ENCODE measurements around the gene FRMPD2. TPM values are rescaled to one million over a fixed set of nuclear protein-coding genes. Genes with fewer than 3 reads are reported as not detected.

The FRMPD2 gene
- polyA plus RNA-seq, 2 of the 4 experiments (the other 2 are of a cell fraction), result 0.13 to 0.15 TPM

GRCh38 chr10:48209241-48209640, 65.3 kb downstream of the FRMPD2 start:
- Histone ChIP-seq H3K4me3 (no peak overlapping the region), H3K4me2 (no peak overlapping the region), H3K9me3 (no peaks in the 10 kb centered on the region), H3K4me1 (no peaks in the 10 kb centered on the region), H3K27ac (no peak overlapping the region)
- WGBS (ENCODE audit: missing lambda C conversion rate), result 32% methylated on average over 2 of the region's 2 CpGs
- no peak for ATAC-seq
- no peak for DNase-seq (ENCODE audit: low read depth in 1 of 2, low spot score in 1 of 2)
- no peak for FAIRE-seq
- POLR2A ChIA-PET, result no interaction called here
- CTCF ChIA-PET, result no interaction called here
- TF ChIP-seq ZC3H11A (IDR thresholded peaks at IDR 0.05) (no peak), ZFP36 (IDR thresholded peaks at IDR 0.05; ENCODE audit: borderline replicate concordance, partially characterized antibody) (no peak), TFCP2L1 (CRISPR knock-in tag; IDR thresholded peaks at IDR 0.05) (no peak), CTCF (IDR thresholded peaks at IDR 0.05) (no peak), FOXS1 (CRISPR knock-in tag; IDR thresholded peaks at IDR 0.05) (no peak), BCL3 (IDR thresholded peaks at IDR 0.05) (no peak), EP300 (IDR thresholded peaks at IDR 0.05) (no peak), RAD21 (conservative IDR thresholded peaks at IDR 0.05 in 1 of 2, IDR thresholded peaks at IDR 0.05 in 1 of 2) (no peak), ELK1 (IDR thresholded peaks at IDR 0.05; ENCODE audit: low read depth, low read length) (no peak), CBX2 (IDR thresholded peaks at IDR 0.05; ENCODE audit: borderline replicate concordance, low read depth) (no peak)

- no peak for FAIRE-seq
- ChIA-PET POLR2A (no interaction called here), CTCF (no interaction called here)
- no peak for DNase-seq (ENCODE audit: low read depth in 1 of 2, low spot score in 1 of 2)
- Histone ChIP-seq H3K4me3 (no peak overlapping the region), H3K9me3 (no peaks in the 10 kb centered on the region), H3K4me2 (no peak overlapping the region), H3K27ac (no peak overlapping the region), H3K4me1 (no peaks in the 10 kb centered on the region)
- no peak for ATAC-seq
- TF ChIP-seq CBX8 (IDR thresholded peaks at IDR 0.05) (no peak), TFCP2L1 (CRISPR knock-in tag; IDR thresholded peaks at IDR 0.05) (no peak), SMC3 (IDR thresholded peaks at IDR 0.05) (no peak), NFE2L2 (conservative IDR thresholded peaks at IDR 0.05; ENCODE audit: low read length) (no peak), E2F6 (IDR thresholded peaks at IDR 0.05; ENCODE audit: borderline replicate concordance, low read depth) (no peak), JUNB (IDR thresholded peaks at IDR 0.05) (no peak), RCOR1 (IDR thresholded peaks at IDR 0.05; ENCODE audit: low read depth, low read length) (no peak), PHF8 (IDR thresholded peaks at IDR 0.05; ENCODE audit: borderline replicate concordance, low read depth) (no peak), BCL3 (IDR thresholded peaks at IDR 0.05) (no peak)
- WGBS (ENCODE audit: missing lambda C conversion rate), result 69% methylated on average over 5 of the region's 5 CpGs
Observed at GRCh38 chr10:48207853-48208252, 66.6 kb downstream of the FRMPD2 start.

All from A549 (cell line).